NCI-H187 (cell line): Measurements from ENCODE around the gene AHSA1.

Experiments
- DNase-seq, 2 experiments: peaks; one replicate each; lab custom pipeline; 2025; lab: John Stamatoyannopoulos, UW

AHSA1 gene

GRCh38 chr14:77509366-77509765 is 51.5 kb downstream of the AHSA1 start:
- no peak for DNase-seq

GRCh38 chr14:77511486-77512162 is 53.7 kb downstream of the AHSA1 start:
- no peak for DNase-seq

GRCh38 chr14:77516126-77516525 is 58.2 kb downstream of the AHSA1 start:
- no peak for DNase-seq
